HCT116 (cell line): ENCODE results near the gene SFXN3.

ENCODE experiments used
- EGR1 ChIP-seq: IDR thresholded peaks from 2 replicates; pipeline ENCODE4 v1.6.1; 2012; ENCODE audit warnings: low read depth
- ELF1 ChIP-seq: IDR thresholded peaks from 2 replicates; pipeline ENCODE4 v1.6.1; 2012; ENCODE audit warnings: low read depth, borderline replicate concordance
- EZH2 ChIP-seq: fragments of 200-600 bp; sonication (generic); IDR thresholded peaks from 2 replicates; pipeline ENCODE4 v1.6.1; 2017; ENCODE audit warnings: antibody characterized with exemption, mixed run types
- MAX ChIP-seq: IDR thresholded peaks from 2 replicates; pipeline ENCODE4 v1.6.1; 2012
- POLR2A ChIP-seq: IDR thresholded peaks from 2 replicates; pipeline ENCODE4 v1.7.0; 2011; ENCODE audit warnings: borderline replicate concordance; ENCODE audit not compliant: insufficient read depth, insufficient read length; ENCODE audit errors: extremely low read depth
- POLR2AphosphoS5 ChIP-seq: IDR thresholded peaks from 2 replicates; pipeline ENCODE4 v1.6.1; 2011; ENCODE audit warnings: mild to moderate bottlenecking, low read depth, low read length, moderate library complexity
- REST ChIP-seq: IDR thresholded peaks from 2 replicates; pipeline ENCODE4 v1.6.1; 2012; ENCODE audit warnings: low read depth
- SRF ChIP-seq: IDR thresholded peaks from 2 replicates; pipeline ENCODE4 v1.6.1; 2012; ENCODE audit warnings: low read depth
- TF ChIP-seq, protein P1 (sequence below), 3 experiments: fragments of 200-600 bp in 1 of 3; sonication (generic) in 1 of 3; IDR thresholded peaks in 2 of 3; conservative IDR thresholded peaks in 1 of 3; 2 replicates each; pipeline ENCODE4 v1.5.1; 2012 to 2017; ENCODE audit warnings: low read depth in 2 of 3, low read length in 2 of 3, antibody characterized with exemption in 1 of 3, borderline replicate concordance in 1 of 3, control low read depth in 1 of 3, mild to moderate bottlenecking in 1 of 3, mixed read lengths in 1 of 3, mixed run types in 1 of 3, moderate library complexity in 1 of 3; ENCODE audit not compliant: insufficient read depth in 1 of 3
- TF ChIP-seq, protein P2 (sequence below): IDR thresholded peaks from 2 replicates; pipeline ENCODE4 v1.6.1; 2012

DNA sequence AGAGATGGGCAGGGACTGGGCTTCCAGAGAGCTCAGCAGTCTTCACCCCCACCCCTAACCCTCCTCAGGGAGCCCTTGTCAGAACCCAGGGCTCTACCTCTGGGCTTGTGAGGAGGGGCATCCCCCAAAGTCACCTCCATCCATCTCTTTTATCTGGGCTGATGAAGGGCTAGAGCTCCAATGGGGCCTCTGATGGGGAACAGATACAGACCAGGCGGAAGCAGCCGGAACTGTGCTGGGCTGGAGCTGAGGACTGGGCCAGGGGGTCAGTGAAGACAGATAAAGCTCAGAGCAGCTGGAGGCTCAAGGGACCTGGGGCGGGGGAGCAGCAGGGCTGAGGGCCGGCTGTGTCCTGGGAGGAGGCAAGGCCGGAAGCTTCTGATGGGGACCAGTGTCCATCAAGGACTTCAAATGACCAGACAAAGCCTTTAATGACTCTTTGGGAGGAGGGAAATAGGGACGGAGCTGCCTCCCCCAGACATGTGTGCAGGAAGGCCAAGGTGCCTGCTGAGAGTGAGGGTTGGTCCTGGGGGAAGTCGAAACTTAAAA is 40.9 kb downstream of the SFXN3 start:
- TF ChIP-seq, protein P1, sequence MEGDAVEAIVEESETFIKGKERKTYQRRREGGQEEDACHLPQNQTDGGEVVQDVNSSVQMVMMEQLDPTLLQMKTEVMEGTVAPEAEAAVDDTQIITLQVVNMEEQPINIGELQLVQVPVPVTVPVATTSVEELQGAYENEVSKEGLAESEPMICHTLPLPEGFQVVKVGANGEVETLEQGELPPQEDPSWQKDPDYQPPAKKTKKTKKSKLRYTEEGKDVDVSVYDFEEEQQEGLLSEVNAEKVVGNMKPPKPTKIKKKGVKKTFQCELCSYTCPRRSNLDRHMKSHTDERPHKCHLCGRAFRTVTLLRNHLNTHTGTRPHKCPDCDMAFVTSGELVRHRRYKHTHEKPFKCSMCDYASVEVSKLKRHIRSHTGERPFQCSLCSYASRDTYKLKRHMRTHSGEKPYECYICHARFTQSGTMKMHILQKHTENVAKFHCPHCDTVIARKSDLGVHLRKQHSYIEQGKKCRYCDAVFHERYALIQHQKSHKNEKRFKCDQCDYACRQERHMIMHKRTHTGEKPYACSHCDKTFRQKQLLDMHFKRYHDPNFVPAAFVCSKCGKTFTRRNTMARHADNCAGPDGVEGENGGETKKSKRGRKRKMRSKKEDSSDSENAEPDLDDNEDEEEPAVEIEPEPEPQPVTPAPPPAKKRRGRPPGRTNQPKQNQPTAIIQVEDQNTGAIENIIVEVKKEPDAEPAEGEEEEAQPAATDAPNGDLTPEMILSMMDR (IDR thresholded peaks at IDR 0.05 in 2 of 3, conservative IDR thresholded peaks at IDR 0.05 in 1 of 3; ENCODE audit: borderline replicate concordance in 1 of 3, insufficient read depth in 1 of 3, low read depth in 2 of 3, low read length in 2 of 3): no peak
- no peak for TF ChIP-seq EZH2
- TF ChIP-seq, protein P2, sequence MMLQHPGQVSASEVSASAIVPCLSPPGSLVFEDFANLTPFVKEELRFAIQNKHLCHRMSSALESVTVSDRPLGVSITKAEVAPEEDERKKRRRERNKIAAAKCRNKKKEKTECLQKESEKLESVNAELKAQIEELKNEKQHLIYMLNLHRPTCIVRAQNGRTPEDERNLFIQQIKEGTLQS: no peak
- no peak for TF ChIP-seq POLR2AphosphoS5
- no peak for TF ChIP-seq POLR2A
- TF ChIP-seq ELF1: no peak
- TF ChIP-seq SRF: no peak
- no peak for TF ChIP-seq MAX
- no peak for TF ChIP-seq REST
- no peak for TF ChIP-seq EGR1
